GM12801 (cell line): ENCODE data around the gene LDLRAD4.

Experiments used
- CTCF ChIP-seq: IDR thresholded peaks from one replicate; pipeline ENCODE4 v1.5.1; 2011; ENCODE audit warnings: control low read depth; ENCODE audit not compliant: insufficient read length; ENCODE audit errors: extremely low read depth

The LDLRAD4 gene

GRCh38 chr18:13541621-13542519 is 323.3 kb downstream of the LDLRAD4 start:
- TF ChIP-seq CTCF, result no peak

- TF ChIP-seq CTCF, result no peak
These were observed 323.9 kb downstream of the LDLRAD4 start for GRCh38 chr18:13542520-13542847.

- no peak for TF ChIP-seq CTCF
These were observed 324.6 kb downstream of the LDLRAD4 start for GRCh38 chr18:13543144-13543543.

GRCh38 chr18:13543811-13544732 is 325.5 kb downstream of the LDLRAD4 start:
- no peak for TF ChIP-seq CTCF

- TF ChIP-seq CTCF, result no peak
These were observed 326.4 kb downstream of the LDLRAD4 start for GRCh38 chr18:13544953-13545352.

- no peak for TF ChIP-seq CTCF
These were observed 327.0 kb downstream of the LDLRAD4 start for GRCh38 chr18:13545514-13545913.

- TF ChIP-seq CTCF, result no peak
These were observed 327.4 kb downstream of the LDLRAD4 start for GRCh38 chr18:13545955-13546354.
